Measurements from ENCODE around the gene ZNF107.

DNA sequence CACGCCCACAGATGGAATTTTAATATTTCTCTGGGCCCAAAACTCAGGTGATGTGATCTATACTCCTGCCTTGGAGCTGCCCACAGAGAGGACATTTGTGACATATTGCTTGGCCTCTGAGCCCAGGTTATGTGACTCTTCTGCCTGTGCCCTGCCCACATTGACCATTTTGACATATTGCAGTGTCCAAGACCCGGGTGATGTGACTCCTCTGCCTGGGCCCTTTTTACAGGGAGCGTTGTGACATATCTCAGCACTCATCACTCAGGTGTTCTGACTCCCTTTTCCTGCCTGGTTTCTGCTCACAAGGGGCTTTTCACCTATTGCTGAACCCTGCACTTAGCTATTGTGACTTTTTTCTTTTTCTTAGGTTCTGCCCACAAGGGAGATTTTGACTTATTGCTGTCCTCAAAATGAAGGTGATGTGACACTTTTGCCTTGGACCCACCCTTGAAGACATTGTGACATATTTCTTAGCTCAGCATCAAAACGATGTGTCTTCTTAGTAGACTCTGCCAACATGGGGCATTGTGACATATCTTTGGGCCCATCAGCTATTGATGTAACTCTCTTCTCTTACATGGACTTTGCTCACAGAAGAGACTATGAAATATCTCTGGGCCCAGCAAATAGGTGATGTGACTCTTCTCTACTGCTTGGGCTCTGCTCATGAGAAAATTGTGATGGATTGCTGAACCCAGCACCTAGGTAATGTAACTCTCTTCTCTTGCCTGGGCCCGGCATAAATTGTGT, 11.0 kb upstream of the ZNF107 start:
- TF ChIP-seq POLR2A (IDR thresholded peaks at IDR 0.05), result no peak
- TF ChIP-seq, protein P1, sequence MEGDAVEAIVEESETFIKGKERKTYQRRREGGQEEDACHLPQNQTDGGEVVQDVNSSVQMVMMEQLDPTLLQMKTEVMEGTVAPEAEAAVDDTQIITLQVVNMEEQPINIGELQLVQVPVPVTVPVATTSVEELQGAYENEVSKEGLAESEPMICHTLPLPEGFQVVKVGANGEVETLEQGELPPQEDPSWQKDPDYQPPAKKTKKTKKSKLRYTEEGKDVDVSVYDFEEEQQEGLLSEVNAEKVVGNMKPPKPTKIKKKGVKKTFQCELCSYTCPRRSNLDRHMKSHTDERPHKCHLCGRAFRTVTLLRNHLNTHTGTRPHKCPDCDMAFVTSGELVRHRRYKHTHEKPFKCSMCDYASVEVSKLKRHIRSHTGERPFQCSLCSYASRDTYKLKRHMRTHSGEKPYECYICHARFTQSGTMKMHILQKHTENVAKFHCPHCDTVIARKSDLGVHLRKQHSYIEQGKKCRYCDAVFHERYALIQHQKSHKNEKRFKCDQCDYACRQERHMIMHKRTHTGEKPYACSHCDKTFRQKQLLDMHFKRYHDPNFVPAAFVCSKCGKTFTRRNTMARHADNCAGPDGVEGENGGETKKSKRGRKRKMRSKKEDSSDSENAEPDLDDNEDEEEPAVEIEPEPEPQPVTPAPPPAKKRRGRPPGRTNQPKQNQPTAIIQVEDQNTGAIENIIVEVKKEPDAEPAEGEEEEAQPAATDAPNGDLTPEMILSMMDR (IDR thresholded peaks at IDR 0.05 in 4 of 5, conservative IDR thresholded peaks at IDR 0.05 in 1 of 5), result no peak
